GF-D8 (cell line): ENCODE data around the gene A4GALT.
A peak's percentile ranks its signal among the peaks of the same experiment; 100 is the strongest.

ENCODE experiments used
- DNase-seq: peaks from one replicate; lab custom pipeline; 2025; lab: John Stamatoyannopoulos, UW

The A4GALT gene

DNA sequence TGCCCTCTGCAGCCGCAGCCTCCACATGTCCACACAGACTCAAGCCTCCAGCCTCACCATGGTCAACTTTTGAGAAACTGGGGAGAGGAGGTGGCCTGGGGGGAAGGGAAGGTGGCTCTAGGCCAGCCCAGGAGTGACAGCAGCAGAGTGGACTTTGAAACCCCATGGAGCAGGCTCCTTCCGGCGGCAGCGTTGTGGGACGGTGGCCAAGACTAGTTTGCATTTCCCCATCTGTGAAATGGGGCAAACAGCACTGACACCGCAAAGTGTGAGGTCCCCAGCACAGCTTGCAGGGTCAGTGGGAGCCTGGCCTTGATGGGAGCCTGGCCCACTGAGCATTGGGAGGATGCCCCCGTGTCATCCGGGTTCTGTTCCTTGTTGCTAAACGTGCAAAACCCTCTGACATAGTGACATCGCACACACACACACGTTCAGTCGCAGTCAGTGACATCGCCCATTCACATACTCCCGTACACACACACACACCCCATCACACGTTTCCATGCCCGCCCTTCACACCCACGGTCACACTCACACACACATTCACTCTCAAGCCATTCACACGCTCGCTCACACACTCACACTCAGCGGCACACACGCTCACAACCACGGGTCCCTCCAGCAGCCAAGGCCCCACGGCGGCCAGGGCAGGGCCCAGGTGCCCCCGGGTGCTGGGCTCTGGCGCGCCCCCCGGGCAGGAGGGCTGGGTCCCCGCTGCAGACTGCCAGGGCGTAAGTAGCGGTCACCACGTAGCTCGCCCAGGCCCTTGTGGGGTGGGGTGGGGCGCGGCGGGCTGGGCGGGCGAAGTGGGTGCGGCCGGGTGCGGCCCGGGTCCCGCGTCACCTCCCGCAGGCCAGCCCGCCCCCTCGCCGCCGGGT, 72.1 kb downstream of the A4GALT start:
- no peak for DNase-seq

DNA sequence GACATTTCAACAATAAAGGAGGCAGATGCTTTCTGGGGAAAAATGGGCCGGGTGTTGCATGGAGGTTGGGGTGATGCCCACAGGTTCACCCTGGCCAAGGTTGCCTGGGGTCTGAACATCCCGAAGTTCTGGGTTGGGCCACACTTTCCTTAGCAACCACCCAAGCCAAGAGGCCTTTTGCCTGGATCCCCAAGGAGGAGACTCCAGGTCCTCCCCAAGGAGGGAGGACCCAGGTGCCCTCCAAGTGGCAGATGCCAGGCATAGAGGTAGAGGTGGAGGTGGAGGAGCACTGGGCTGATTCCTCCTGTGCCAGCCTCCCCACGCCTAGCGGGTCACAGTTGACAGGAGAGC, 72.7 kb downstream of the A4GALT start:
- no peak for DNase-seq

- no peak for DNase-seq
Measured at GRCh38 chr22:42646569-42647525, 73.8 kb downstream of the A4GALT start.

- DNase-seq = no peak
Measured at GRCh38 chr22:42645938-42646568, 74.6 kb downstream of the A4GALT start.

DNA sequence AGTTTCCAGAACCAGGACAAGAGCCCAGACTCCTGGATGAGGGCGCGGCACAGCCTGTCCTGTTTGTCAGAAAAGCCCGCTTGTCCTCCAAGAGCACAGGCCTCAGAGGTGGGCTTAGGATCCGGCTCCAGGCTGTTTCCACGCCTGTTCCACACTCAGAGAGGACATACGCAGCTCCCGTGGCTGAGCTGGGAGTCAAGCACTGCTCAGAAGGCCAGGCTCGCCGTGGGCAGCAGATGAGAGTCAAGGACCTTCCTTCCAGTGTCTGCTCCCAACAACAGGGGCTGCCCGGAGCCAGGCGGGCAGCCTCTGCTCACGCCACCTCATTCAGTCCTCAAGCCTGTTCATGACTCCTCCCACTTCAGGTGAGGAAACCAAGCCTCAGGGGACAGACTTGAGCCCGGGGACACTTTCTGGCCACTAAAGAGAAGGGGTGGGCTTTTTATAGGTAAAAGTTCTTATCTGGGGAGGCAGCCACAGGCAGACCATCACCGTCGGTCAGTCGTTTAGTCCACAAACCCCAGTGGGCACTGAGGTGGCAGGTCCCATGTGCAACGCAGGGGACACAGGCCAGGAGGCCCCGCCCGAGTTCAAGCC, 75.2 kb downstream of the A4GALT start:
- no peak for DNase-seq

DNA sequence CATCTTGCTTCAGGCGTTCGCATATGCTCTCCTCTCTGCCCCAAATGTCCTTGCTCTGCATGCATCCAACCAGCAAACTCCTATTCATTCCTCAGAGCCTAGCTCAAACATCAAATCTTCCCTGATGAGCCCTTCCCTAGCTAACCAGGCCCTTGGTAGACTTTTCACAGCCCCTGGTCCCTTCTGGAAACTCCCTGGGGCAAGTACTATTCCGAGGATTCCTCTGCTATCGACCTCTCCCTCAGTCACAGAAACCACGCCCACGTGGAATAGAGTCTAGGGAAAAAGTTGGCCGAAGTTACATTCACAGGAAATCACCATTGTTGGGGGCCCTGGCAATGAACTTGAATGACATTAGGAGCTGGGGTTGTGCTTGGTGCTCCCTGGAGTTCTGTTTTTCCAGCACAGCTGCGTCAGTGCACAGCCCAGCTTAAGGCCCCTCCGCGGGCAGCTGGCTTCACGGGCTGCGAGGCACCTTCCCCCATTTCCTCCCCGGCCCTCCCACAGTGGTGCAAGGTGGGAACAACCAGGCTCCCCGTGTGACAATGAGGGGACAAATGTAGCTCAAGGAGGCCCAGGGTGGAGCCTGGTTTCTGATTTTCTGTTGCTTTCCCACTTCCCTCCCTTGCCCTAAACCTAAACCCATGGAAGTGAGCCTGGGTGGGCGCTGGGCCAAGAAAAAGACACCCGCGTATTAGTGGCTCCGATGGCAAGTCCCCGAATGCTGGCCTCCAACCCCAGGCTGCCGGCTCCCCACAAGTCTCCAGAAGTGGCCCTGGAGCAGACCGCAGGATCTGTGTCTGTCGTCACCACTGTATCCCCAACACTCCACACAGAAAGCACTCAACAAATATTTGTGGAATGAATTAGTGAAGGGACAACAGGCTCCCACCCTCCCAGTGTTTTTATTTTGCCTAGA, 76.0 kb downstream of the A4GALT start:
- peak; percentile 5 for DNase-seq

GRCh38 chr22:42643634-42644421, 76.8 kb downstream of the A4GALT start:
- DNase-seq = no peak

GRCh38 chr22:42642806-42643633, 77.7 kb downstream of the A4GALT start:
- peak; percentile 74 for DNase-seq
